ENCODE data around the gene ADIG.

The ADIG gene

GRCh38 chr20:38602185-38602581, 21.2 kb downstream of the ADIG start:
- DNase-seq (ENCODE audit: low read depth), result no peak

GRCh38 chr20:38603286-38603685, 22.3 kb downstream of the ADIG start:
- DNase-seq (ENCODE audit: low read depth), result no peak

GRCh38 chr20:38604873-38605303, 23.9 kb downstream of the ADIG start:
- DNase-seq (ENCODE audit: low read depth), result no peak

- DNase-seq (ENCODE audit: low read depth), result no peak
These were observed 26.4 kb downstream of the ADIG start for GRCh38 chr20:38607351-38607750.

- no peak for DNase-seq (ENCODE audit: low read depth)
These were observed 27.2 kb downstream of the ADIG start for GRCh38 chr20:38608188-38608587.

GRCh38 chr20:38609815-38610214, 28.8 kb downstream of the ADIG start:
- no peak for DNase-seq (ENCODE audit: low read depth)

- no peak for DNase-seq (ENCODE audit: low read depth)
These were observed 29.5 kb downstream of the ADIG start for GRCh38 chr20:38610521-38610920.

- DNase-seq (ENCODE audit: low read depth), result no peak
These were observed 31.9 kb downstream of the ADIG start for GRCh38 chr20:38612751-38613515.

- no peak for DNase-seq (ENCODE audit: low read depth)
These were observed 34.3 kb downstream of the ADIG start for GRCh38 chr20:38615283-38615682.

- DNase-seq (ENCODE audit: low read depth), result no peak
These were observed 35.5 kb downstream of the ADIG start for GRCh38 chr20:38616457-38616856.

- DNase-seq (ENCODE audit: low read depth), result no peak
These were observed 36.2 kb downstream of the ADIG start for GRCh38 chr20:38617011-38617829.

- no peak for DNase-seq (ENCODE audit: low read depth)
These were observed 36.8 kb downstream of the ADIG start for GRCh38 chr20:38617830-38618196.

GRCh38 chr20:38620441-38620840, 39.4 kb downstream of the ADIG start:
- no peak for DNase-seq (ENCODE audit: low read depth)

- DNase-seq (ENCODE audit: low read depth), result no peak
These were observed 42.1 kb downstream of the ADIG start for GRCh38 chr20:38623061-38623460.

GRCh38 chr20:38624084-38624483, 43.1 kb downstream of the ADIG start:
- no peak for DNase-seq (ENCODE audit: low read depth)

GRCh38 chr20:38625896-38626295, 44.9 kb downstream of the ADIG start:
- DNase-seq (ENCODE audit: low read depth), result no peak

GRCh38 chr20:38626921-38627659, 46.1 kb downstream of the ADIG start:
- no peak for DNase-seq (ENCODE audit: low read depth)

GRCh38 chr20:38628580-38629470, 47.8 kb downstream of the ADIG start:
- DNase-seq (ENCODE audit: low read depth), result no peak

- DNase-seq (ENCODE audit: low read depth), result no peak
These were observed 49.0 kb downstream of the ADIG start for GRCh38 chr20:38629979-38630378.

- DNase-seq (ENCODE audit: low read depth), result no peak
These were observed 49.7 kb downstream of the ADIG start for GRCh38 chr20:38630727-38631126.

- DNase-seq (ENCODE audit: low read depth), result no peak
These were observed 50.4 kb downstream of the ADIG start for GRCh38 chr20:38631155-38632022.

Data from fibroblast of the conjunctiva (primary cell).